ENCODE data around the gene HPSE2.

GRCh38 chr10:98481404-98481945 lies 754.2 kb downstream of the HPSE2 start:
- TF ChIP-seq EZH2phosphoT487 (IDR thresholded peaks at IDR 0.05; ENCODE audit: unreplicated experiment) = no peak
- TF ChIP-seq, protein P1, sequence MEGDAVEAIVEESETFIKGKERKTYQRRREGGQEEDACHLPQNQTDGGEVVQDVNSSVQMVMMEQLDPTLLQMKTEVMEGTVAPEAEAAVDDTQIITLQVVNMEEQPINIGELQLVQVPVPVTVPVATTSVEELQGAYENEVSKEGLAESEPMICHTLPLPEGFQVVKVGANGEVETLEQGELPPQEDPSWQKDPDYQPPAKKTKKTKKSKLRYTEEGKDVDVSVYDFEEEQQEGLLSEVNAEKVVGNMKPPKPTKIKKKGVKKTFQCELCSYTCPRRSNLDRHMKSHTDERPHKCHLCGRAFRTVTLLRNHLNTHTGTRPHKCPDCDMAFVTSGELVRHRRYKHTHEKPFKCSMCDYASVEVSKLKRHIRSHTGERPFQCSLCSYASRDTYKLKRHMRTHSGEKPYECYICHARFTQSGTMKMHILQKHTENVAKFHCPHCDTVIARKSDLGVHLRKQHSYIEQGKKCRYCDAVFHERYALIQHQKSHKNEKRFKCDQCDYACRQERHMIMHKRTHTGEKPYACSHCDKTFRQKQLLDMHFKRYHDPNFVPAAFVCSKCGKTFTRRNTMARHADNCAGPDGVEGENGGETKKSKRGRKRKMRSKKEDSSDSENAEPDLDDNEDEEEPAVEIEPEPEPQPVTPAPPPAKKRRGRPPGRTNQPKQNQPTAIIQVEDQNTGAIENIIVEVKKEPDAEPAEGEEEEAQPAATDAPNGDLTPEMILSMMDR (conservative IDR thresholded peaks at IDR 0.05; ENCODE audit: low read depth in 2 of 2) = no peak
- TF ChIP-seq POLR2AphosphoS5 (IDR thresholded peaks at IDR 0.05; ENCODE audit: low read depth) = no peak
- no peak for TF ChIP-seq EZH2 (IDR thresholded peaks at IDR 0.05; ENCODE audit: low read depth, unreplicated experiment)
- TF ChIP-seq CREB1 (CRISPR knock-in tag; IDR thresholded peaks at IDR 0.05; ENCODE audit: low read depth) = no peak
- TF ChIP-seq, protein P2, sequence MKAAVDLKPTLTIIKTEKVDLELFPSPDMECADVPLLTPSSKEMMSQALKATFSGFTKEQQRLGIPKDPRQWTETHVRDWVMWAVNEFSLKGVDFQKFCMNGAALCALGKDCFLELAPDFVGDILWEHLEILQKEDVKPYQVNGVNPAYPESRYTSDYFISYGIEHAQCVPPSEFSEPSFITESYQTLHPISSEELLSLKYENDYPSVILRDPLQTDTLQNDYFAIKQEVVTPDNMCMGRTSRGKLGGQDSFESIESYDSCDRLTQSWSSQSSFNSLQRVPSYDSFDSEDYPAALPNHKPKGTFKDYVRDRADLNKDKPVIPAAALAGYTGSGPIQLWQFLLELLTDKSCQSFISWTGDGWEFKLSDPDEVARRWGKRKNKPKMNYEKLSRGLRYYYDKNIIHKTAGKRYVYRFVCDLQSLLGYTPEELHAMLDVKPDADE (IDR thresholded peaks at IDR 0.05) = no peak
- no peak for TF ChIP-seq REST (IDR thresholded peaks at IDR 0.05; ENCODE audit: unreplicated experiment)
- no peak for TF ChIP-seq JUNB (IDR thresholded peaks at IDR 0.05; ENCODE audit: unreplicated experiment)
- TF ChIP-seq ZNF462 (CRISPR knock-in tag; IDR thresholded peaks at IDR 0.05) = no peak
- no peak for TF ChIP-seq ZNF114 (CRISPR knock-in tag; IDR thresholded peaks at IDR 0.05)
- TF ChIP-seq ZNF331 (CRISPR knock-in tag; IDR thresholded peaks at IDR 0.05; ENCODE audit: low read depth) = no peak
- no peak for TF ChIP-seq NANOG (IDR thresholded peaks at IDR 0.05; ENCODE audit: borderline replicate concordance)

Measured in GM23338 (cell line).